ENCODE measurements around the gene TRIM8.
"Not testable (repeated sequence)": the region's sequence is repeated elsewhere in the genome, so short reads cannot be mapped to it uniquely, and the experiment has no call there.

Gene TRIM8

DNA sequence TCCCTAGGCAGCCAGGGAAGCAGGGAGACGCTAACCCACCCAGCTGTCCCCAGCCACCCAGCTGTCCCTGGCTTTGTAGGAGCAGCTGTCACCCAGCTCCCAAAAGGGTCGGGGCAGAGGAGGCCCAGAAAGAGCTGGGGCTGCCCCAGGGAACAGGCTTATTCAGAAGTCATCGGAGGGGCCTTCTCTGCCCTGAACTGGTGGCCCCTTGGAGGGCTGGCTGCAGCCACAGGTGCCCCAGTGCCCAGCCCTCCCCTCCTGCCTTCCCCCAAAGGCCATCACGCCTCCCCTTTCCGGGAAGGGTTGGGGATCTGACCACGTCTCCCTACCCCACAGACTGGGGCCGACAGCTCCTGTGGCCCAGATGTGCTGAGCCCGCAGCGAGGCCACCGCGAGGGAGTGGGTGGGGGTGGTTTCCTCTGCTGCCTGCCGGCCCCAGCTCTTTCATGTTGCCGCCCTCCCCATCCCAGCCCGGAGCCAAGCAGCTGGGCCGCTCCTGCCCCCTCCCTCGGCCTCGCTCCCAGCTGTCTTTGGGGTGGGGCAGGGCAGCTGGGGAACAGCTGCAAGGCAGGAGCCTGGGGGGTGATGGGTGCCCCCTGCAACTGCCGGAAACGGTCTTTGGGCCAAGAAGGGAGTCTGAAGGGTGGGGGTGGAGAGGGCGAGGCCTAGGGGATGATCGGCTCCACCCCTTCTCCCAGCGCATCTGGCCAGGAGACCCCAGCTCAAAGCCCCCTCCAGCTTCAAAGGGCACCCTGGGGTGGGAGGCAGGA is 16.8 kb downstream of the TRIM8 start:
- TF ChIP-seq, protein P1, sequence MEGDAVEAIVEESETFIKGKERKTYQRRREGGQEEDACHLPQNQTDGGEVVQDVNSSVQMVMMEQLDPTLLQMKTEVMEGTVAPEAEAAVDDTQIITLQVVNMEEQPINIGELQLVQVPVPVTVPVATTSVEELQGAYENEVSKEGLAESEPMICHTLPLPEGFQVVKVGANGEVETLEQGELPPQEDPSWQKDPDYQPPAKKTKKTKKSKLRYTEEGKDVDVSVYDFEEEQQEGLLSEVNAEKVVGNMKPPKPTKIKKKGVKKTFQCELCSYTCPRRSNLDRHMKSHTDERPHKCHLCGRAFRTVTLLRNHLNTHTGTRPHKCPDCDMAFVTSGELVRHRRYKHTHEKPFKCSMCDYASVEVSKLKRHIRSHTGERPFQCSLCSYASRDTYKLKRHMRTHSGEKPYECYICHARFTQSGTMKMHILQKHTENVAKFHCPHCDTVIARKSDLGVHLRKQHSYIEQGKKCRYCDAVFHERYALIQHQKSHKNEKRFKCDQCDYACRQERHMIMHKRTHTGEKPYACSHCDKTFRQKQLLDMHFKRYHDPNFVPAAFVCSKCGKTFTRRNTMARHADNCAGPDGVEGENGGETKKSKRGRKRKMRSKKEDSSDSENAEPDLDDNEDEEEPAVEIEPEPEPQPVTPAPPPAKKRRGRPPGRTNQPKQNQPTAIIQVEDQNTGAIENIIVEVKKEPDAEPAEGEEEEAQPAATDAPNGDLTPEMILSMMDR (IDR thresholded peaks at IDR 0.05; ENCODE audit: insufficient read depth, low read length, poor library complexity, severe bottlenecking) = no peak
- no peak for TF ChIP-seq EZH2phosphoT487 (conservative IDR thresholded peaks at IDR 0.05; ENCODE audit: low read length)
- no peaks in the 10 kb centered on the region for H3K27me3 ChIP-seq (ENCODE audit: low read length)
- H3K79me2 ChIP-seq (ENCODE audit: insufficient read depth, low read length) = no peaks in the 10 kb centered on the region
- no peak overlapping the region for H3K9ac ChIP-seq (ENCODE audit: low read length)
- H2AFZ ChIP-seq (ENCODE audit: low read depth, low read length, severe bottlenecking) = no peak overlapping the region
- no peak overlapping the region for H3K27ac ChIP-seq (ENCODE audit: low read depth, low read length)
- H3K9me3 ChIP-seq (ENCODE audit: insufficient read depth, low read length) = no peaks in the 10 kb centered on the region
- H3F3A ChIP-seq (ENCODE audit: insufficient read depth) = no peaks in the 10 kb centered on the region
- H3K9me2 ChIP-seq (replicated peaks; ENCODE audit: insufficient read depth, low read length) = no peaks in the 10 kb centered on the region
- H3K4me3 ChIP-seq (ENCODE audit: insufficient read depth, low read length, poor library complexity, severe bottlenecking) = no peak overlapping the region
- no peaks in the 10 kb centered on the region for H3K36me3 ChIP-seq (ENCODE audit: low read length)
- H4K20me1 ChIP-seq (ENCODE audit: low read depth, low read length) = no peaks in the 10 kb centered on the region
- H3K4me2 ChIP-seq (ENCODE audit: low read depth, low read length, poor library complexity, severe bottlenecking) = no peak overlapping the region

DNA sequence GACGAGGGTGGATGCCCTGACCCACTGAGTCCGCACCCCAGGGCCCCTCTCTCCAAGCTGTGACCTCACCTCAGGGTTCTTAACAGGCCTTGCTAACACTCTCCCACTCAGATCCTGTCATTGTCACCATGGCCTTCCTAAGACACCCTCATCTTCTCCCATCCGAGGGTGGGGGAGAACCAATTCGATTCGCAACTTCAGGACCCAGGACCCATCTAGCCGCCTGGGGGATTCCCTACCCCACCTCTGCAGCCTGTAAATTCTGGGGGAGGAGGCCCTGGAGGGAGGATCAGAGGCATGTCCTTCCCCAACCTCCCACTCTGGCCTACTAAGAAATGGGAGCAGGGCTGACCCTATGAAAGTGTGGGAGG is 17.4 kb downstream of the TRIM8 start:
- no peaks in the 10 kb centered on the region for H3F3A ChIP-seq (ENCODE audit: insufficient read depth)
- H3K4me3 ChIP-seq (ENCODE audit: insufficient read depth, low read length, poor library complexity, severe bottlenecking) = no peak overlapping the region
- H3K9me2 ChIP-seq (replicated peaks; ENCODE audit: insufficient read depth, low read length) = no peaks in the 10 kb centered on the region
- H3K4me2 ChIP-seq (ENCODE audit: low read depth, low read length, poor library complexity, severe bottlenecking) = no peak overlapping the region
- TF ChIP-seq EZH2phosphoT487 (conservative IDR thresholded peaks at IDR 0.05; ENCODE audit: low read length) = no peak
- TF ChIP-seq, protein P1 (IDR thresholded peaks at IDR 0.05; ENCODE audit: insufficient read depth, low read length, poor library complexity, severe bottlenecking) = no peak
- H3K9ac ChIP-seq (ENCODE audit: low read length) = no peak overlapping the region
- H3K9me3 ChIP-seq (ENCODE audit: insufficient read depth, low read length) = no peaks in the 10 kb centered on the region
- H3K27me3 ChIP-seq (ENCODE audit: low read length) = no peaks in the 10 kb centered on the region
- H3K79me2 ChIP-seq (ENCODE audit: insufficient read depth, low read length) = no peaks in the 10 kb centered on the region
- H3K27ac ChIP-seq (ENCODE audit: low read depth, low read length) = no peak overlapping the region
- H3K36me3 ChIP-seq (ENCODE audit: low read length) = no peaks in the 10 kb centered on the region
- no peak overlapping the region for H2AFZ ChIP-seq (ENCODE audit: low read depth, low read length, severe bottlenecking)
- H4K20me1 ChIP-seq (ENCODE audit: low read depth, low read length) = no peaks in the 10 kb centered on the region

DNA sequence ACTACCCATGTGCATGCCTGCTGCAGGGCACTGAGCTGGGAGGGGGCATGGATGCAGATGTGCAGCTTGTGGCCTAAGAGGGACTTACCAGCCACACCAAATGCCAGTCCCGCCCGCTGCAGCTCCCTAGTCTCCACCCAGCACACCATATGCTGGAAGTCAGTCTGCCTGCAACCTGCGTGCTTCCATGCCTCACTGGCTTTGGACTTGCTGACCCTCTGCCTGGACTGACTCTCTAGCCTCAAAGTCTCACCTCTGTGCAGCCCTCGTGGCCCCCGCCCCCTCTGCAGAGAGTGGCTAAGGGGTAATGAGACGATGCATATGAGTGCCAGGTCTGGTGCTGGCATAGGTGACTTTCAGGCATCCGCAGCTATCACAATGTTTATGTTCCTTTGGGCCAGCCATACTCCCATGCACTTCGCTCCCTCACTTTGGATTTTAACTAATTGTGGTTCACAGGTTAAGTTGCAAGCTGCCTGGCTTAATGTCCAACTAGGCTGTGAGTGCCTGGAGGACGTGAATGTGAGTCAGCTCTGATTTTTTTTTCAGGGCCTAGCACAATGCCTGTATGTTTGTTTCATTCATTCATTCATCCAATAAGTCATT is 21.7 kb downstream of the TRIM8 start:
- TF ChIP-seq EZH2phosphoT487 (conservative IDR thresholded peaks at IDR 0.05; ENCODE audit: low read length) = no peak
- TF ChIP-seq, protein P1 (IDR thresholded peaks at IDR 0.05; ENCODE audit: insufficient read depth, low read length, poor library complexity, severe bottlenecking) = no peak
- no peak overlapping the region for H2AFZ ChIP-seq (ENCODE audit: low read depth, low read length, severe bottlenecking)
- no peaks in the 10 kb centered on the region for H3F3A ChIP-seq (ENCODE audit: insufficient read depth)
- H3K4me3 ChIP-seq (ENCODE audit: insufficient read depth, low read length, poor library complexity, severe bottlenecking) = no peak overlapping the region
- H3K36me3 ChIP-seq (ENCODE audit: low read length) = no peaks in the 10 kb centered on the region
- H3K9me3 ChIP-seq (ENCODE audit: insufficient read depth, low read length) = no peaks in the 10 kb centered on the region
- no peak overlapping the region for H3K4me2 ChIP-seq (ENCODE audit: low read depth, low read length, poor library complexity, severe bottlenecking)
- H3K9ac ChIP-seq (ENCODE audit: low read length) = no peak overlapping the region
- no peaks in the 10 kb centered on the region for H4K20me1 ChIP-seq (ENCODE audit: low read depth, low read length)
- no peak overlapping the region for H3K27ac ChIP-seq (ENCODE audit: low read depth, low read length)
- no peaks in the 10 kb centered on the region for H3K27me3 ChIP-seq (ENCODE audit: low read length)
- H3K79me2 ChIP-seq (ENCODE audit: insufficient read depth, low read length) = no peaks in the 10 kb centered on the region
- no peaks in the 10 kb centered on the region for H3K9me2 ChIP-seq (replicated peaks; ENCODE audit: insufficient read depth, low read length)

GRCh38 chr10:102667411-102667810 is 23.1 kb downstream of the TRIM8 start:
- not testable (repeated sequence) for H3K9me3 ChIP-seq (ENCODE audit: insufficient read depth, low read length); H3K4me2 ChIP-seq (ENCODE audit: low read depth, low read length, poor library complexity, severe bottlenecking); H3K4me3 ChIP-seq (ENCODE audit: insufficient read depth, low read length, poor library complexity, severe bottlenecking); H3K79me2 ChIP-seq (ENCODE audit: insufficient read depth, low read length); H3K9ac ChIP-seq (ENCODE audit: low read length); H2AFZ ChIP-seq (ENCODE audit: low read depth, low read length, severe bottlenecking); H3K27ac ChIP-seq (ENCODE audit: low read depth, low read length); H4K20me1 ChIP-seq (ENCODE audit: low read depth, low read length); H3K36me3 ChIP-seq (ENCODE audit: low read length); H3K9me2 ChIP-seq (replicated peaks; ENCODE audit: insufficient read depth, low read length); H3K27me3 ChIP-seq (ENCODE audit: low read length); H3F3A ChIP-seq (ENCODE audit: insufficient read depth)

Measured in SU-DHL-6 (cell line).